Astrocyte of the spinal cord (primary cell): ENCODE data around the gene UBE2L3.
"Not testable (repeated sequence)": the region's sequence is repeated elsewhere in the genome, so short reads cannot be mapped to it uniquely, and the experiment has no call there.

Experiments
- DNase-seq: peaks from one replicate; pipeline ENCODE4 v3.0.0; 2011; ENCODE audit warnings: low read depth, low spot score
- H3K4me3 ChIP-seq: 2 replicates; pipeline ENCODE4 v1.5.1; 2011; ENCODE audit warnings: low read depth, mild to moderate bottlenecking, low read length, moderate library complexity
- in situ Hi-C: cut with HindIII; loops from 2 replicates; pipeline ENCODE4 v1.10.0; 2017; ENCODE audit warnings: low sequenced_read_pairs
- TF ChIP-seq, protein P1 (sequence below): IDR thresholded peaks from 2 replicates; pipeline ENCODE4 v1.5.1; 2012; ENCODE audit warnings: low read depth, mild to moderate bottlenecking, low read length, inconsistent platforms

UBE2L3 gene

DNA sequence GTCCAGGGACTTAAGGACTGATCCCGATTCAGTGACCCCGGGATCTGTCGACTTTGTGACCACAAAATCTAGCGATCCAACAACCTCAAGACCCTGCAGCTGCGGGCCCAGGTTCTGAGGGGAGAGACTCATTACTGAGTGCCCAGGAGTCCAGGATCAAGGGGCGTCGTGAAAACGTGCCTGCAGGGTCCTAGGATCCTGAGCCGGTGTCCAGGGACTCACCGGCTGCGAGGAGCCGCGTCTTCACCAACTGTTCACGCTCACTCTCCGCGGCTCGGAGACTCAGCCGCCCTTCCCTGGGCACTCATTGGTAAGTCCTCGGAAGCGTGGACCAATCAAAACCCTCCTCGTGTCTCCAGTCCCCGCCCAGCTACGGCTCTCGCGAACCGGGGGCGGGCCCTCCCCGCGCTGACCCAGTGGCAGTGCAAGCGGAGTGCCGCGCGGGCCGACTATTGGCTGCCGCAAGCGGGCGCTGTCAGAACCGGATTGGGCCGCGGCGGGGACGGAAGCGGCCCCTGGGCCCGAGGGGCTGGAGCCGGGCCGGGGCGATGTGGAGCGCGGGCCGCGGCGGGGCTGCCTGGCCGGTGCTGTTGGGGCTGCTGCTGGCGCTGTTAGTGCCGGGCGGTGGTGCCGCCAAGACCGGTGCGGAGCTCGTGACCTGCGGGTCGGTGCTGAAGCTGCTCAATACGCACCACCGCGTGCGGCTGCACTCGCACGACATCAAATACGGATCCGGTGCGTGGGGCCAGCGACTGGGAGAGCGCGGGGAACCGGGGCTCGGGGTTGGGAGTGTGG, 74.5 kb downstream of the UBE2L3 start, which contains the start of gene SDF2L1:
Gene SDF2L1 (plus strand): TSS at position 514 of the 795 bp plus-strand sequence. CDS start 35 bp downstream, at position 549.
- peak; percentile 99 for DNase-seq
- peak within 1 kb of the TSS; percentile 79 for H3K4me3 ChIP-seq
- in situ Hi-C loops, result no loop called here
- TF ChIP-seq, protein P1, sequence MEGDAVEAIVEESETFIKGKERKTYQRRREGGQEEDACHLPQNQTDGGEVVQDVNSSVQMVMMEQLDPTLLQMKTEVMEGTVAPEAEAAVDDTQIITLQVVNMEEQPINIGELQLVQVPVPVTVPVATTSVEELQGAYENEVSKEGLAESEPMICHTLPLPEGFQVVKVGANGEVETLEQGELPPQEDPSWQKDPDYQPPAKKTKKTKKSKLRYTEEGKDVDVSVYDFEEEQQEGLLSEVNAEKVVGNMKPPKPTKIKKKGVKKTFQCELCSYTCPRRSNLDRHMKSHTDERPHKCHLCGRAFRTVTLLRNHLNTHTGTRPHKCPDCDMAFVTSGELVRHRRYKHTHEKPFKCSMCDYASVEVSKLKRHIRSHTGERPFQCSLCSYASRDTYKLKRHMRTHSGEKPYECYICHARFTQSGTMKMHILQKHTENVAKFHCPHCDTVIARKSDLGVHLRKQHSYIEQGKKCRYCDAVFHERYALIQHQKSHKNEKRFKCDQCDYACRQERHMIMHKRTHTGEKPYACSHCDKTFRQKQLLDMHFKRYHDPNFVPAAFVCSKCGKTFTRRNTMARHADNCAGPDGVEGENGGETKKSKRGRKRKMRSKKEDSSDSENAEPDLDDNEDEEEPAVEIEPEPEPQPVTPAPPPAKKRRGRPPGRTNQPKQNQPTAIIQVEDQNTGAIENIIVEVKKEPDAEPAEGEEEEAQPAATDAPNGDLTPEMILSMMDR, result no peak

DNA sequence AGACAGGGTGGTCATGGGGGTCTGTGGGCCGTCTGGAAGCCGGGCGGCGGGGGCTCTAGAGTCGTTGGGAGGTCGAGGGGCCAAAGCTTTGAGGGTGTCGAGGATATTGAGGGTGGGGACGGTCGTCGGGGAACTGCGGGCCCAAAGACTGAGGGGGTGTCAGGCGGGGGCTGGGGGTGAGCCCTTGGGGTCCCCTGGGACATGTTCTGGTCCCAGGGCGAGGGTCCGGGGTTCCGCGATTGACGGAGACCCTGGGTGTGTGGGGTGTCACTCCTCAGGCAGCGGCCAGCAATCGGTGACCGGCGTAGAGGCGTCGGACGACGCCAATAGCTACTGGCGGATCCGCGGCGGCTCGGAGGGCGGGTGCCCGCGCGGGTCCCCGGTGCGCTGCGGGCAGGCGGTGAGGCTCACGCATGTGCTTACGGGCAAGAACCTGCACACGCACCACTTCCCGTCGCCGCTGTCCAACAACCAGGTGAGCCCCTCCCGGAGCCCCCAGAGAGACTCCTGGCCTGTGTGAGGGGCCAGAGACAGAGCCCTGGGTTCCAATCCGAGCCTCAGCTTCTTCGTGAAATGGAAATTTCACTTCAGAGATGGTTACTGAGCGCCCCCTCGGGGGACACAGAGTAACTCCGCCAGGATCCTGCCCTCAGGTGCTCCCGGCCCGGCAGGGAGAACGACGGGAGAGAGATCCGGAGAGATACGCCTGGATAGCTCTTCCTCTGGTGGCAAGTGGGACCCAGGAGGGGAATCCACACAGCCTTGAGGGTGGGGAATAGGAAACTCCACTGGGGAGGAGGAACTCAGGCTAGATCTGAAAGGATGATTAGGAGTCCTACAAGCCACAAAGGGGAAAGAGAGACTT, 75.3 kb downstream of the UBE2L3 start:
- in situ Hi-C loops, result no loop called here
- peak; percentile 50 for DNase-seq
- H3K4me3 ChIP-seq, result peak overlapping the region; percentile 79
- TF ChIP-seq, protein P1, result peak; percentile 79

DNA sequence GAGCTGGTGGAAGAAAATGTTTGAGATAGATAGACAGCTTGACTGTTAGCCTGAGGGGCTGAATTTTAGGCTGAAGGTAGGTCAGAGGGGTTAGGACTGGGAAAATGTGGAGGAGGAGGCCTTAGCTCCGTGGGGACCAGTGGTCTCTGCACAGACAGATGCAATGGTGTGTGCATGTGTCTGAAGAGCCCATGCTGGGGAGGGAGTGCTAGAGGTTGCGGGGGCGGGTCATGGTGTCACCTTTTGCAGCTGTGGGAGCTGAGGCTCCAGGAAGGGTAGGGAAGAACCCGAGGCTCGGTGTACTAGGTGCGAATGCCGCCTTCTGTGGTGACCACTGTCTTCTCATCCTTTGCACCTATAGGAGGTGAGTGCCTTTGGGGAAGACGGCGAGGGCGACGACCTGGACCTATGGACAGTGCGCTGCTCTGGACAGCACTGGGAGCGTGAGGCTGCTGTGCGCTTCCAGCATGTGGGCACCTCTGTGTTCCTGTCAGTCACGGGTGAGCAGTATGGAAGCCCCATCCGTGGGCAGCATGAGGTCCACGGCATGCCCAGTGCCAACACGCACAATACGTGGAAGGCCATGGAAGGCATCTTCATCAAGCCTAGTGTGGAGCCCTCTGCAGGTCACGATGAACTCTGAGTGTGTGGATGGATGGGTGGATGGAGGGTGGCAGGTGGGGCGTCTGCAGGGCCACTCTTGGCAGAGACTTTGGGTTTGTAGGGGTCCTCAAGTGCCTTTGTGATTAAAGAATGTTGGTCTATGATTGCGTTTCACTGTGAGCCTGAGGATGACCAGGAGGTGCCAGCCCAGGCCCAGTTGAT, 76.2 kb downstream of the UBE2L3 start:
- in situ Hi-C loops, result no loop called here
- TF ChIP-seq, protein P1, result peak; percentile 28
- no peak overlapping the region for H3K4me3 ChIP-seq
- DNase-seq, result no peak

DNA sequence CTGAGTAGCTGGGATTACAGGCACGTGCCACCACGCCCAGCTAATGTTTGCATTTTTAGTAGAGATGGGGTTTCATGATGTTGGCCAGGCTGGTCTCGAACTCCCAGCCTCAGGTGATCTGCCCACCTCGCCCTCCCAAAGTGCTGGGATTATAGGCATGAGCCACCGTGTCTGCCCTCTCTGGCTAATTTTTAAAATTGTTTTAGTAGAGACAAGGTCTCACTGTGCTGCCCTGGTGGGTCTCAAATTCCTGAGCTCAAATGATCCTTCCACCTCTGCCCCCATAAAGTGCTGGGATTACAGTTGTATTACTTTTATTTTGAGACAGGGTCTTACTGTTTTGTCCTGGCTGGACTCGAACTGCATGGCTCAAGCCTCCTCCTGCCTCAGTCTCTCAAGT, 78.0 kb downstream of the UBE2L3 start:
- DNase-seq, in situ Hi-C loops, H3K4me3 ChIP-seq: not testable (repeated sequence)

DNA sequence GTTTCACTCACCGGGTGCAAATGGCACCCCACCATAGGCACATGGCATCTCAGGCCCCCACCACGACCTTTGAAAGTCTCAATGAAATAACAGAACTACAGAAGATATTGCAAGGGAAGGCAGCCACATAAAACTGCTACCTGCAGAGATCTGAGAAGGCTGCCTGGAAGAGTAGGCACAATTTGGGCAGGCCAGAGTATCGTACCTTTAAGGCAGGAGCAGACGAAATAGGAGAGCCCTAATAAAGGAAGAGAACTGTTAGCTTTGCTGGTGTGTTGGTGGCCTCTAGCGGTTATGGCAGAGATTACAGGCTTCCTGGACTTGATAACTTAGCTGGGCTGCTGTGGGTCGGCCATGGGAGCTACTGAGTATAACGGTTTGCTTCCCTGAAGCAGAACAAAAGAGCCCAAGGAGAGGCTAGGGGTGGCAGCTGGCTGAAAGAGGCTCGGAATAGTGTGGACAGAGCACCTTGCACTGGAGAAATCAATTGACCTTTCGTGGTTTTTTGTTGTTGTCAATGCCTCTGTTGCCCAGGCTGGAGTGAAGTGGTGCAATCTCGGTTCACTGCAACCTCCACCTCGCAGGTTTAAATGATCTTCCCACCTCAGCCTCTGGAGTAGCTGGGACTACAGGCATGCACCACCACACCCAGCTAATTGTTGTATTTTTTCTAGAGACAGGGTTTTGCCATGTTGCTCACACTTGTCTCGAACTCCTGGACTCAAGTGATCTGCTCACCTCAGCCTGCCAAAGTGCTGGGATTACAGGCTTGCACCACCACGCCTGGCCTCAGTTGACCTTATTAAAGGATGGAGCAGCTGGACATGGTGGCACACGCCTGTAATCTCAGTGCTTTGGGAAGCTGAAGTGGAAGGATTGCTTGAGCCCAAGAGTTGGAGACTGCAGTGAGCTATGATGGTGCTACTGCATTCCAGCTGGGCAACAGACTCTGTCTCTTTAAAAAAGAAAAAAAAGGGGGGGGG, 79.4 kb downstream of the UBE2L3 start:
- TF ChIP-seq, protein P1, result peak; percentile 92
- in situ Hi-C loops, result no loop called here
- DNase-seq, result peak; percentile 75
- no peak overlapping the region for H3K4me3 ChIP-seq

DNA sequence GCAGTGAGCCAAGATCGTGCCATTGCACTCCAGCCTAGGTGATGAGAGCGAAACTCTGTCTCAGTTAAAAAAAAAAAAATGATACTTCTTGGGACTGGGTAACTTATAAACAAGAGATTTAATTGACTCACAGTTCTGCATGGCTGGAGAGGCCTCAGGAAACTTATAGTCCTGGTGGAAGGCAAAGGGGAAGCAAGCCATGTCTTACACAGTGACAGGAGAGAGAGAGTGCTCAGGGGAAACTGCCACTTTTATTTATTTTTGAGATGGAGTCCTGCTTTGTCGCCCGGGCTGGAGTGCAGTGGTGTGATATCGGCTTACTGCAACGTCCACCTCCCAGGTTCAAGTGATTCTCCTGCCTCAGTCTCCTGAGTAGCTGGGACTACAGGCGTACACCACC, 82.8 kb downstream of the UBE2L3 start:
- TF ChIP-seq, protein P1, result no peak

More for the DNA sequence above, 82.8 kb downstream of the UBE2L3 start:
- in situ Hi-C loops, result no loop called here
- DNase-seq, result no peak
- H3K4me3 ChIP-seq, result no peak overlapping the region
